HepG2 (cell line): ENCODE results near the gene NOP56. TPM values are rescaled to one million over a fixed set of nuclear protein-coding genes. Genes with fewer than 3 reads are reported as not detected.

Source experiments
- BRD4 ChIP-seq: sonication (generic); formaldehyde crosslinking; IDR thresholded peaks from 2 replicates; pipeline ENCODE4 v1.4.0; 2020; ENCODE audit warnings: missing genetic modification reagents
- SMARCC2 ChIP-seq: fragments of 450-650 bp; IDR thresholded peaks from 2 replicates; pipeline ENCODE4 v1.6.1; 2017; ENCODE audit warnings: antibody characterized with exemption, mild to moderate bottlenecking
- ZNF501 ChIP-seq: sonication (generic); formaldehyde crosslinking; IDR thresholded peaks from 2 replicates; pipeline ENCODE4 v1.5.1; 2020; ENCODE audit warnings: mild to moderate bottlenecking, moderate library complexity, missing genetic modification reagents
- ZNF761 ChIP-seq: sonication (generic); formaldehyde crosslinking; conservative IDR thresholded peaks from 2 replicates; pipeline ENCODE4 v1.4.0; 2020; ENCODE audit warnings: mild to moderate bottlenecking, missing genetic modification reagents
- polyA plus RNA-seq, 8 experiments: library from polyadenylated mRNA; depleted of rRNA in 3 of 8; stranded (reverse) in 7 of 8; unstranded in 1 of 8; fragments of >200 nt; fragmentation: Illumina TruSeq in 4 of 8; extraction: Trizol in 4 of 8; gene quantifications; 2 replicates each; pipeline versions ENCODE4 v1.2.1 to v1.2.3, GENCODE V29; 2011 to 2016; ENCODE audit warnings: low read depth in 4 of 8, missing spikeins in 1 of 8, mixed read lengths in 1 of 8; ENCODE audit not compliant: insufficient read depth in 1 of 8
- total RNA-seq, 5 experiments: library from RNA; depleted of rRNA; stranded (reverse); fragments of >200 nt; fragmentation: Illumina TruSeq; extraction: Trizol; gene quantifications; 2 replicates each; pipeline ENCODE4 v1.2.3, GENCODE V29; 2016; ENCODE audit warnings: low read depth in 1 of 5
- TF ChIP-seq, protein P1 (sequence below): sonication (generic); formaldehyde crosslinking; IDR thresholded peaks from 2 replicates; pipeline ENCODE4 v1.5.0; 2020; ENCODE audit warnings: mild to moderate bottlenecking, missing genetic modification reagents, borderline replicate concordance

The NOP56 gene
- total and polyA plus RNA-seq, 2 of the 13 experiments (the other 11 are each of a cell fraction or from before 2014, with no cell fraction given) = 369 to 1,116 TPM

DNA sequence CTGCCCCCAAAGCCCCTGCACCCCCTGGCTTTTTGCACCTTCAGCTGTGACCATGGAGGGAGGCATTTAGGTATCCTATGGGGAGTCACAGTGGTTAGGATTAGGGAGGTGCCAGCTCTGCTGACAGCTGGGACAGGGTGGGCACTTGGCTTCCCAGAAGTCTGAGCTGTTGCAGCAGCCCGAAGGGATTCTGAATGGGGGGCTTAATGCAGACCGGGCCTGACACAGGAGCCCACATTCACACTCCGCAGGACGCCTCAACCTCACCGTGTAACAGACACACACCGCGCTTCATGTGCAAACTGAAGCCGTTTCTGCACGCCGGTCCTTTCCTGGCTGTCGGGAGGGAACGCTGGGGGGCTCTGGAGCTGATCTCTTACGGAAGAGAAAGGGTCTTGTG is 42.1 kb downstream of the NOP56 start (continued):
- TF ChIP-seq, protein P1, sequence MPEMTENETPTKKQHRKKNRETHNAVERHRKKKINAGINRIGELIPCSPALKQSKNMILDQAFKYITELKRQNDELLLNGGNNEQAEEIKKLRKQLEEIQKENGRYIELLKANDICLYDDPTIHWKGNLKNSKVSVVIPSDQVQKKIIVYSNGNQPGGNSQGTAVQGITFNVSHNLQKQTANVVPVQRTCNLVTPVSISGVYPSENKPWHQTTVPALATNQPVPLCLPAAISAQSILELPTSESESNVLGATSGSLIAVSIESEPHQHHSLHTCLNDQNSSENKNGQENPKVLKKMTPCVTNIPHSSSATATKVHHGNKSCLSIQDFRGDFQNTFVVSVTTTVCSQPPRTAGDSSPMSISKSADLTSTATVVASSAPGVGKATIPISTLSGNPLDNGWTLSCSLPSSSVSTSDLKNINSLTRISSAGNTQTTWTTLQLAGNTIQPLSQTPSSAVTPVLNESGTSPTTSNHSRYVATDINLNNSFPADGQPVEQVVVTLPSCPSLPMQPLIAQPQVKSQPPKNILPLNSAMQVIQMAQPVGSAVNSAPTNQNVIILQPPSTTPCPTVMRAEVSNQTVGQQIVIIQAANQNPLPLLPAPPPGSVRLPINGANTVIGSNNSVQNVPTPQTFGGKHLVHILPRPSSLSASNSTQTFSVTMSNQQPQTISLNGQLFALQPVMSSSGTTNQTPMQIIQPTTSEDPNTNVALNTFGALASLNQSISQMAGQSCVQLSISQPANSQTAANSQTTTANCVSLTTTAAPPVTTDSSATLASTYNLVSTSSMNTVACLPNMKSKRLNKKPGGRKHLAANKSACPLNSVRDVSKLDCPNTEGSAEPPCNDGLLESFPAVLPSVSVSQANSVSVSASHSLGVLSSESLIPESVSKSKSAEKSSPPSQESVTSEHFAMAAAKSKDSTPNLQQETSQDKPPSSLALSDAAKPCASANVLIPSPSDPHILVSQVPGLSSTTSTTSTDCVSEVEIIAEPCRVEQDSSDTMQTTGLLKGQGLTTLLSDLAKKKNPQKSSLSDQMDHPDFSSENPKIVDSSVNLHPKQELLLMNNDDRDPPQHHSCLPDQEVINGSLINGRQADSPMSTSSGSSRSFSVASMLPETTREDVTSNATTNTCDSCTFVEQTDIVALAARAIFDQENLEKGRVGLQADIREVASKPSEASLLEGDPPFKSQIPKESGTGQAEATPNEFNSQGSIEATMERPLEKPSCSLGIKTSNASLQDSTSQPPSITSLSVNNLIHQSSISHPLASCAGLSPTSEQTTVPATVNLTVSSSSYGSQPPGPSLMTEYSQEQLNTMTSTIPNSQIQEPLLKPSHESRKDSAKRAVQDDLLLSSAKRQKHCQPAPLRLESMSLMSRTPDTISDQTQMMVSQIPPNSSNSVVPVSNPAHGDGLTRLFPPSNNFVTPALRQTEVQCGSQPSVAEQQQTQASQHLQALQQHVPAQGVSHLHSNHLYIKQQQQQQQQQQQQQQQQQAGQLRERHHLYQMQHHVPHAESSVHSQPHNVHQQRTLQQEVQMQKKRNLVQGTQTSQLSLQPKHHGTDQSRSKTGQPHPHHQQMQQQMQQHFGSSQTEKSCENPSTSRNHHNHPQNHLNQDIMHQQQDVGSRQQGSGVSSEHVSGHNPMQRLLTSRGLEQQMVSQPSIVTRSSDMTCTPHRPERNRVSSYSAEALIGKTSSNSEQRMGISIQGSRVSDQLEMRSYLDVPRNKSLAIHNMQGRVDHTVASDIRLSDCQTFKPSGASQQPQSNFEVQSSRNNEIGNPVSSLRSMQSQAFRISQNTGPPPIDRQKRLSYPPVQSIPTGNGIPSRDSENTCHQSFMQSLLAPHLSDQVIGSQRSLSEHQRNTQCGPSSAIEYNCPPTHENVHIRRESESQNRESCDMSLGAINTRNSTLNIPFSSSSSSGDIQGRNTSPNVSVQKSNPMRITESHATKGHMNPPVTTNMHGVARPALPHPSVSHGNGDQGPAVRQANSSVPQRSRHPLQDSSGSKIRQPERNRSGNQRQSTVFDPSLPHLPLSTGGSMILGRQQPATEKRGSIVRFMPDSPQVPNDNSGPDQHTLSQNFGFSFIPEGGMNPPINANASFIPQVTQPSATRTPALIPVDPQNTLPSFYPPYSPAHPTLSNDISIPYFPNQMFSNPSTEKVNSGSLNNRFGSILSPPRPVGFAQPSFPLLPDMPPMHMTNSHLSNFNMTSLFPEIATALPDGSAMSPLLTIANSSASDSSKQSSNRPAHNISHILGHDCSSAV (CRISPR knock-in tag) = no peak
- no peak for TF ChIP-seq BRD4 (CRISPR knock-in tag)
- TF ChIP-seq ZNF501 (CRISPR knock-in tag) = no peak
- no peak for TF ChIP-seq ZNF761
- no peak for TF ChIP-seq SMARCC2
